ENCODE data around the gene RAB11FIP3.

GRCh38 chr16:378821-379182 lies 46.6 kb upstream of the RAB11FIP3 start:
- TF ChIP-seq GATA2 (IDR thresholded peaks at IDR 0.05; ENCODE audit: low read depth, low read length) (no peak), GATA3 (IDR thresholded peaks at IDR 0.05; ENCODE audit: low read depth, low read length) (no peak)
